T1000 (cell line): Measurements from ENCODE around the gene RGS6.

Source experiments
- DNase-seq: peaks from one replicate; lab custom pipeline; 2025; ENCODE audit warnings: mixed read lengths; lab: John Stamatoyannopoulos, UW

RGS6 gene

DNA sequence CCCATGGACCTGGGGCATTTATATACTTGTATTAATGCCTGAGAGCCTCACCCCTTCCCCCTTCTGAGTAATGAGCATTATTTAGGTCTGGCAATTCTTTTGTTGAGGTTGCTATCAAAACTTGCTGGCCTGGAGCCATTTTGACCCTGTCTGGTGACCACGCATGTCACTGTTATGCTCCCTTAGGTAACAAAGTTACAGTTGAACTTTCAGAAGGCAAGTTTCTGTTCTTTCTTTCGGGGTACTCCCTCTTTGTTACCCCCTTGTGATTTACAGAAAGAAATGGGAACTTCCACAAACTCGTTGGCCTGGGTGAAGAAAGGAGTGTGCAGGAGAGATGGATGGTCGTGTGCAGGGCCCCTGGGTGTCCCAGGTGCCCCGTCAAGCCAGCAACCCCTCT lies 656.3 kb downstream of the RGS6 start:
- DNase-seq = no peak

- DNase-seq = no peak
These were observed 657.4 kb downstream of the RGS6 start for GRCh38 chr14:72589652-72590051.

DNA sequence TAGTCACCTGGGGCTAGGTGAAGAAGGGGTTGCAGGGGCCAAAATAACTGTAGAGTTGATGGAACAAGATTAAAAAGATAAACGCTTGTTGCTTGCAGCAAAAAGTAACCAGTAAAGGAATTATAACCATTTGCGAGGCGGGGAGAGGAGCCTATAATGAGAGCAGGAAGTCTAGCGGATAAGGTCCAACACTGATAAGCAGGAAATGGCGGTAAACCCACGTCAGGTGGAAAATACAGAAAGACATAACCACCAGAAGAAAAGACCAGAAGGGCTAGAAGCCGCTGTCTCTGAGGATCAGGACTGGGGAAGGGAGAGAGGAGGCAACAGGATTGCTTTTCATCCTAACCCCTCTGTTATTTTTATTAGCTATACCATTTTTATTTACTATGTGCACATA lies 658.3 kb downstream of the RGS6 start:
- no peak for DNase-seq

DNA sequence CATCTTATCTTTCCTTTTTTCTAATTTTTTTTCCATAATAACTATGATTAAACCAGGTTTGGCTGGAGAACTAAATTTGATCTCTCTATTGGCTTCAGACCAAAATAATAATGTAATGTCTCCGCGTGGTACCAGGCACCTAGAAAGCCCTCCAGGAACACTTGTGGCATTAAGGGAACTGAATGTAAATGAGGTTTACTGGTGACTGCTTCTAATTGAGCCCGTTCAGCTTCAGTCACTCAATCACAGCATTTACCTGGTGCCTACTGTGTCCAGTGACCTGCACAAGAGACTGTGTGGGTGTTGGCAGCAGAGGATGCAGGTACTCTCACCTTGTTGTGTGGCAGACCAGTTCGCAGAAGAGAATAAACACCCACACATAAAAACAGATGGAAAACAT lies 659.2 kb downstream of the RGS6 start:
- DNase-seq = no peak

DNA sequence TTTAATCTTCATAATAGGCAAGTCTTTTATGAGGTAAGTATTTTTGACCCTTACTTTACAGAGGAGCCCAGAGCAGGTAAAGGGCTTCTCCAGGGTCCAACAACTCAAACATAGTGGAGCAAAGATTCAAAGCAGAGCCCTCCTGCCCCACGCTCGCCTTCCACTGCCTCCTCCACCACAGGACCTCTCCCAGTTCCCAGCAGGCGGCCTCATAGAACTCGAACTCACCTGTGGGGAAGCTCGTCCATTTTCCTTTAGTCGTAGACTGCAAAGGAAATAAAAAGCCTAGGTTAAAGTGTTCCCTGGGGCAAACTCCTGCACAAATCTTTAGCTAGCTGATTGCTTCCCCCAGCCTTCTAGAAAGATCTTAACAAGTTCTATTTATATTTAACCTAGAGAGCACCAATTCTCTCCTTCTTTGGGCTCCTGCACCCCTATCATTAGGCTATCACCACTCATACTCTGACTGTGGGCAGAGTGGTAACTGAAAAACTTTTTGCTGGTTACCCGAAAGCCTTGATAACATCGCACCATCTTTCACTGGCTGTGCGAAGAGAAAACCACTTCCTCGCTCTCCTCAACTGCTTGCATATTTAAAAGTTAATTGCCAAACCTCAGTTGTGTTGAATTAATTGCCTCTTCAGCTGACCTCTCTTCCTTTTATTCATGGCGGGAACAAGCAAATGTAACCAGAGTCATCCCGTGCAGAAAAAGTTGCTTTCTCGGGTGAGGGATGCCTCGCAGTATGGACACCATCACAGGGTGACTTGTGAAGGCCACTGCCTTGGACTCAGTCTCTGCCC lies 662.1 kb downstream of the RGS6 start:
- DNase-seq = no peak

DNA sequence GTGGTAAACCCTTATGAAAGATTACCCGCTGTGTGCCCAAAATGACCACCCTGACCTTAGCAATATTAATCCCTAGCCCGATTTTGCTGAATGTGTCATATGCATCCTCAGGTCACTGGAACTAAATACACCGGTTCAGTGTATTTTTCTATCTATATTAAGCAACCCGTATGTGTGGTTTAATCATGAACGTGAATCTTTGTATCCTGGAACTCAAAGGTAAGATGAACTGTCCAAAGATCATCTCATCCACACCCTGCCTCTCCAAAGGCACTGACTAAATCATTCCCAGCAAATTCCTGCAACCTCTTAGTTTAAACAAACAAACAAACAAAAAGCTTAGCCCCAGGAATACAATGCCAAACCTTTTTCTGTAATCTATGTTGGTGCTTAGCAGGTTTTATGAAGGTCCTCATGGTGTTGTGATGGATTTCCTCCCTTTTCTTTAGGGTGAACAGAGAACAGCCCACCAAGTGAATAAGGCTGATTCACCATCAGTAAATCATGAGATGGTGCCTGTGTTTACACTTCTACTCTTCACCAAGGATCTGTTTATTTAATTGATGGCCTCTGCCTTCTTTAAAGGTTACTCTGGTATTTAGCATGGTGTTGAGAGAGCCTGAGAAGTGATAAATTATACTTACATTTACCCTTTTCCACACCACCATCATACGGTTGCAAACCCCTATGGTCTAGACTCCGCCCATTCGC lies 663.1 kb downstream of the RGS6 start:
- no peak for DNase-seq

GRCh38 chr14:72597252-72598233 lies 665.3 kb downstream of the RGS6 start:
- DNase-seq = no peak

GRCh38 chr14:72598306-72598705 lies 666.1 kb downstream of the RGS6 start:
- DNase-seq = no peak

DNA sequence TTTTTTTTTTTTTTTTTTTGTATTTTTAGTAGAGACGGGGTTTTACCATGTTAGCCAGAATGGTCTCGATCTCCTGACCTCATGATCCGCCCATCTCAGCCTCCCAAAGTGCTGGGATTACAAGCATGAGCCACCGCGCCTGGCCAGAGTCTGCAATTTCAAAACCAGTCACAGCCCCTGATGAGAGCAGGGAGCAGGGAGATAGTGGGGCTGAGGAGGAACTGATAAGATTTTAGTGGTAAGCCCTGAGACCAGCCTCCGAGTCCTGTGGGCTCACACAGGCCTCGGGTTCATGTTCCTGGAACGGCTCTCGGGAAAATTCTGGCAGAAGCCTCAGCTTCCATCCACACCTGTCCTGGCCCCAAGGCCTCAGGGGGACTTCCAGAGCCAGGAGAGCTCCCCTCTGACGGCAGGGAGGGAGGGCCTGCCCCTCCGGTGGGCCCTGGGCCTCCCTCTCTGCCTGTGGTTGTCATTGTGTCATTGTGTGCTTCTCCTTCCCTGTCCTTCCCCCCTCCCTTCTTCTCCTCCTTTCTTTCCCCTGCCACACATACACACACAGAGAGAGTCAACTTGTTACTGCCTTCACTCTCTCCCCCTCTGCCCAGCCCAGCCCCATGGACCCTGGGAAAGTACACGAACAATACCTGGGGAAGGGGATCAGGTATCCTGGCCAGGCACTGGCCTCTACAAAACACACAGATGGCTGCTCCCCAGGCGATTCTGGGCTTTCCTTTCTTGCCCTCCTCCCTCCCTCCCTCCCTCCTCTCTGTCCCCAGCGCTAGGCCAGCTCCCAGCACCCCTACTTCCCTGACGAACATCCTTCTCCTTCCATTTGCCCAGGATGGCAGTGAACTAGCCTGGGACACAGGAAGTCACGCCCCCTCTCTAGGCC lies 667.6 kb downstream of the RGS6 start:
- DNase-seq = no peak

GRCh38 chr14:72600551-72601330 lies 668.5 kb downstream of the RGS6 start:
- DNase-seq = no peak

DNA sequence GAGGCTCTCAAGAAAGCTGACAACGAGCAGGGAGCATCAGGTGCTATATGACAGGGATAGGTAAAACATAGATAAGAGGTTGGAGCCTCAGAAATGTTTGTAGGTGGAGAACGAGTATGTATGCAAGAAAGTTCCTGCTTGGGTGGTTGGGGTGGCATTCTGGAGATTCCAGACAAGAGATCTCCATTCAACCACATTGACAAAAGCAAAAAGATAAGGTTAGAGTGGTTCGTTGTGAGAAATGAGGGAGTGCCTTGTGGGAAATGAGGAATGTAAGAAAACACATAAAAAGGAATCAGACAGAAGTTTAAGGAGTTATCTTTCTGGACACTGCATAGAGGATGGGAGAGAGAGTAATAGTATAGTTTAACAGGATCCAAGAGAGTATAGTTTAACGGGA lies 671.4 kb downstream of the RGS6 start:
- no peak for DNase-seq

GRCh38 chr14:72604133-72604532 lies 671.9 kb downstream of the RGS6 start:
- no peak for DNase-seq

DNA sequence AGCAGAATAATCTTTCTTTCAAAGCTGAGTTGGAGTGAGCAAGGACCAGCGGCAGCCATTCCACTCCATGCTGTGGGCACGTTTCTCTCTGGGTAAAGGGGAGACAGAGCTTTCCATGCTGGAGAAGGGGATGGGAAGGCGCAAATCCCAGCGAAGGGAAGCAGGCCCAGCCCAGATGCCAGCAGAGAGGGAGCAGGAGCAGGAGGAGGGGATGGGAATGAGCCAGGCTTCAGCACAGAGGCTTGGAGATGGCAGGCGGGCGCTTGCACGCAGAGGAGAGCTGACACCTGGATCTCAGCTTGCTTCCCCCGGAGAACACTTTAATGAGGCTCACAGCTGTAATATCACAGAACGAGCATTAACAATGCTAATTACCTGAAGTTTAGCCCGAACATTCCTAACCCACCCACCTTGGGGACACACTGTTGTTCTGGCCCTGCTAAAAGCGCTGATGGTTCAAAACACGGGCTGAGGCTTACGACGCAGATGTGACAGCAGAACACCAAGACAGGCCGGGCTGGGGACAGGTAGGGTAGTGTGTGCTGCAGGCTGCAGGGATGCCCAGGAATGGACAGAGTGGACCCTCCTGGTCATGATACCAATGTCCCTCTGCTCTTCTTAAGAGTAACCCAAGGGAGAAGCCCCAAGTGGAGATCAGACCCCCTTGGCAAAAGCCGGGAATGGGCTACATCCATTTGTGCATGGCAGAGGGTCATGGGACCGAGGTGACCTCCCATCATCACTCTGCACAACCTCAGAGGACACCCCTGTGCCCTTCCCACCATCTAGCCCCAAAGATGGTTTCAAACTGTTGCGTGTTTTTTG lies 673.1 kb downstream of the RGS6 start:
- no peak for DNase-seq

DNA sequence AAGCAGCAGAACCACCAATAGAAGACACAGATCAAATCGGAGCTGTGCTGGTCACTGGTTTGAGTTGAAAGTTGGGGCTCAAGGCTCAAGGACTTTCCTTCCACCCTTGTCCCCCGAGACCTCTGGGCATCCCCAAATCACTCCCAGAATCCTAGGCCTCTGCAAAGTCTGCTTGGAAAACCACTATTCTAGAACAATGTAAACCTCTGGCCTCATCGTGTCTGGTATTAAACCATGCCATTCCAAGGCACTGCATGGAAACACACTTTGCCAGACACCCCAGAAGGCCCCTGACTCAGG lies 673.6 kb downstream of the RGS6 start:
- DNase-seq = no peak

GRCh38 chr14:72606879-72607278 lies 674.6 kb downstream of the RGS6 start:
- no peak for DNase-seq

DNA sequence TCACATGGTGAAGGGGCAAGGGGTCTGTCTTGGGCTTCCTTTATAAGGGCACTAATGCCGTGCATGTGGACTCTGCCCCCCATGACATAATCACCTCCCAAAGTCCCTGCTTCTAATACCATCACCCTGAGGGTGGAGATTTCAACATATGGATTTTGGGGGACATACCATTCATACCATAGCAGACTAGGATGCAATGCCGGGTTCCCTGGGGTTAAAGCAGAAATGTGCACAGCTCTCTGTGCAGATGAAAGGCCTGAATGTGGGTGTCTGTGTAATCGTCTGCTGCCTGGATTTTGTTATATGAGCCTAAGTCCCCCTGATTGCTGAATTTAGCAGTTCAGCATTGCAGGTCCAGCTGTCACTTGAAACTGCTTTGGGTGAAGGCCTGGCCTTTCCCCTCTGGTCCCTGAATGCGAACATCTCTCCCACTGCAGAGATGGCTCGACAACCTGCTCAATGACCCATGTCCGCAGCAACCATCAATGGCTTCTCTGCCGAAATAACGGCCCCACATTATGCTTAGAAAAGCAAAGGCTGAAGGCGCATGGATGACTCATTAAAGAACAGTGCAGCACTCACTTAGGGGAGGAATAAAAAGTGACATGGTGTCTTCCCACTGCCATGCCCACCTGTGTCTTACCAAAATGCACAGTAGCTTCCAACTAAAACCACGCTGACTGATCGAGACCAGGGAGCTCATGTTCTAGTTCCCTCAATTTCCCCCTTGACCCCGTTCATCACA lies 675.3 kb downstream of the RGS6 start:
- no peak for DNase-seq

GRCh38 chr14:72608391-72609204 lies 676.4 kb downstream of the RGS6 start:
- peak; percentile 88 for DNase-seq

- DNase-seq = no peak
These were observed 677.1 kb downstream of the RGS6 start for GRCh38 chr14:72609205-72609916.
